ENCODE results near the gene LSR.
"Not testable (repeated sequence)": the region's sequence is repeated elsewhere in the genome, so short reads cannot be mapped to it uniquely, and the experiment has no call there.

The LSR gene

GRCh38 chr19:35286101-35286500, 37.3 kb downstream of the LSR start:
- not testable (repeated sequence) for DNase-seq (ENCODE audit: low read depth, low spot score)

- no peak for DNase-seq (ENCODE audit: low read depth, low spot score)
Observed at GRCh38 chr19:35287713-35288112, 38.9 kb downstream of the LSR start.

GRCh38 chr19:35288331-35288730, 39.5 kb downstream of the LSR start:
- DNase-seq (ENCODE audit: low read depth, low spot score) = no peak

GRCh38 chr19:35288906-35289305, 40.1 kb downstream of the LSR start:
- no peak for DNase-seq (ENCODE audit: low read depth, low spot score)

- DNase-seq (ENCODE audit: low read depth, low spot score) = no peak
Observed at GRCh38 chr19:35290381-35291127, 41.8 kb downstream of the LSR start.

- no peak for DNase-seq (ENCODE audit: low read depth, low spot score)
Observed at GRCh38 chr19:35291259-35291658, 42.5 kb downstream of the LSR start.

GRCh38 chr19:35291916-35292315, 43.1 kb downstream of the LSR start, which contains the start of gene MAG:
TSS of gene MAG (plus strand) at chr19:35292161. CDS start at chr19:35295409, 3,248 bp downstream.
- DNase-seq (ENCODE audit: low read depth, low spot score) = no peak

GRCh38 chr19:35292421-35293362, 43.9 kb downstream of the LSR start:
- DNase-seq (ENCODE audit: low read depth, low spot score) = no peak

GRCh38 chr19:35293363-35293739, 44.5 kb downstream of the LSR start:
- no peak for DNase-seq (ENCODE audit: low read depth, low spot score)

- DNase-seq (ENCODE audit: low read depth, low spot score) = no peak
Observed at GRCh38 chr19:35293808-35294207, 45.0 kb downstream of the LSR start.

GRCh38 chr19:35294328-35294727, 45.5 kb downstream of the LSR start:
- DNase-seq (ENCODE audit: low read depth, low spot score) = no peak

- DNase-seq (ENCODE audit: low read depth, low spot score) = no peak
Observed at GRCh38 chr19:35294859-35295791, 46.3 kb downstream of the LSR start.

GRCh38 chr19:35295792-35296462, 47.1 kb downstream of the LSR start:
- no peak for DNase-seq (ENCODE audit: low read depth, low spot score)

- DNase-seq (ENCODE audit: low read depth, low spot score) = no peak
Observed at GRCh38 chr19:35296644-35297514, 48.1 kb downstream of the LSR start.

GRCh38 chr19:35297515-35297848, 48.7 kb downstream of the LSR start:
- no peak for DNase-seq (ENCODE audit: low read depth, low spot score)

- no peak for DNase-seq (ENCODE audit: low read depth, low spot score)
Observed at GRCh38 chr19:35297922-35298321, 49.1 kb downstream of the LSR start.

- no peak for DNase-seq (ENCODE audit: low read depth, low spot score)
Observed at GRCh38 chr19:35298561-35298972, 49.8 kb downstream of the LSR start.

GRCh38 chr19:35299523-35300338, 50.9 kb downstream of the LSR start:
- no peak for DNase-seq (ENCODE audit: low read depth, low spot score)

GRCh38 chr19:35300339-35300649, 51.5 kb downstream of the LSR start:
- DNase-seq (ENCODE audit: low read depth, low spot score) = no peak

Data from iPS DF 19.7 (cell line).